Measurements from ENCODE around the gene RGMA. TPM values are rescaled to one million over a fixed set of nuclear protein-coding genes. Genes with fewer than 3 reads are reported as not detected.

Gene RGMA
- total RNA-seq, 1 experiment from 2014 or later: 41.4 TPM

DNA sequence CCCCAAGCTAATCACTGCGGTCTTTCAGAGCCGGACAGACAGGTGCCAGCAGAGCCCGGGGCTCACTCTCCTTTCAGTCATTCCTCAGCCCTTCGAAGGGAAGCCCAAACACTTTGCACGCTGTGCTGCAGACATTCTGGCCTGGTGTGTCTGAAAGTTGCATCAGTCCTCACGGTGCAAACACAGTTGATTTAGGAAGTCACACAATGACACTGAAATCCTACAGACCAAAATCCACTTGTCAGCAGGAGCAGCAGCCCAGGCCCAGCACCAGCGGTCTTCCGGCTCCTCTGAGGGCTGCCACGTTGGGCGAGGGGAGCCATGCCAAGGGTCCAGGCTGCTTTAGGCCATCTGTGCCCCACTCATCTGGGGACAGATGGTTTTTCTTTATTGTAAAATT, 61.6 kb downstream of the RGMA start:
- no peaks in the 10 kb centered on the region for H4K20me1 ChIP-seq (ENCODE audit: control insufficient read depth, insufficient read depth, insufficient read length)
- no peak overlapping the region; a peak in 1 of 7 replicates for H3K27ac Mint-ChIP-seq

More for the DNA sequence above, 61.6 kb downstream of the RGMA start:
- no peak overlapping the region for H2BK120ac ChIP-seq (ENCODE audit: low read depth, low read length, poor library complexity, severe bottlenecking)
- H3K4me3 Mint-ChIP-seq: no peak overlapping the region
- DNase-seq: no peak
- no peak overlapping the region for H3K4me2 ChIP-seq (ENCODE audit: insufficient read depth, insufficient read length, low read length)
- H3K79me2 ChIP-seq (ENCODE audit: insufficient read depth, low read length): no peaks in the 10 kb centered on the region
- no peaks in the 10 kb centered on the region for H3K9me3 Mint-ChIP-seq
- no peaks in the 10 kb centered on the region for H3K23me2 ChIP-seq (ENCODE audit: insufficient read length, low read depth, low read length, poor library complexity, severe bottlenecking)
- peaks cover 4% of the 10 kb centered on the region for H3K27me3 Mint-ChIP-seq (ENCODE audit: low read depth)
- H3K9me3 ChIP-seq (ENCODE audit: control insufficient read depth, low read depth, low read length): no peaks in the 10 kb centered on the region
- no peak overlapping the region for H3K9ac ChIP-seq (ENCODE audit: extremely low read depth, insufficient read length, low read length)
- H2AFZ ChIP-seq (ENCODE audit: low read length): no peak overlapping the region
- no peak overlapping the region for H3T11ph ChIP-seq (ENCODE audit: low read length)
- H3K23ac ChIP-seq (ENCODE audit: insufficient read length, low read depth, low read length): no peak overlapping the region
- H4K8ac ChIP-seq (replicated peaks; ENCODE audit: insufficient read length, low read depth, low read length): no peak overlapping the region
- H3K4ac ChIP-seq (ENCODE audit: low read depth, low read length): no peak overlapping the region
- no peak overlapping the region for H2BK12ac ChIP-seq (ENCODE audit: insufficient read length, low read depth, low read length)
- H2AK5ac ChIP-seq (ENCODE audit: insufficient read length, low read length): no peak overlapping the region
- H3K56ac ChIP-seq (ENCODE audit: insufficient read length, low read depth, low read length): no peak overlapping the region
- H3K79me1 ChIP-seq (ENCODE audit: insufficient read depth, low read depth, low read length, poor library complexity, severe bottlenecking): no peaks in the 10 kb centered on the region
- H3K14ac ChIP-seq (ENCODE audit: insufficient read depth, low read length): no peak overlapping the region
- H2BK5ac ChIP-seq (ENCODE audit: insufficient read length, low read length): no peak overlapping the region
- H3K4me1 Mint-ChIP-seq: peaks cover 20 to 27% of the 10 kb centered on the region in 2 experiments
- no peak overlapping the region for H4K91ac ChIP-seq (ENCODE audit: insufficient read length, low read depth, low read length)
- no peaks in the 10 kb centered on the region for H3K27me3 ChIP-seq (ENCODE audit: insufficient read depth, low read length)
- H2BK20ac ChIP-seq (ENCODE audit: low read depth, low read length, poor library complexity, severe bottlenecking): no peak overlapping the region
- no peak overlapping the region for H3K18ac ChIP-seq (ENCODE audit: insufficient read length, low read depth, low read length)
- TF ChIP-seq, protein P1, sequence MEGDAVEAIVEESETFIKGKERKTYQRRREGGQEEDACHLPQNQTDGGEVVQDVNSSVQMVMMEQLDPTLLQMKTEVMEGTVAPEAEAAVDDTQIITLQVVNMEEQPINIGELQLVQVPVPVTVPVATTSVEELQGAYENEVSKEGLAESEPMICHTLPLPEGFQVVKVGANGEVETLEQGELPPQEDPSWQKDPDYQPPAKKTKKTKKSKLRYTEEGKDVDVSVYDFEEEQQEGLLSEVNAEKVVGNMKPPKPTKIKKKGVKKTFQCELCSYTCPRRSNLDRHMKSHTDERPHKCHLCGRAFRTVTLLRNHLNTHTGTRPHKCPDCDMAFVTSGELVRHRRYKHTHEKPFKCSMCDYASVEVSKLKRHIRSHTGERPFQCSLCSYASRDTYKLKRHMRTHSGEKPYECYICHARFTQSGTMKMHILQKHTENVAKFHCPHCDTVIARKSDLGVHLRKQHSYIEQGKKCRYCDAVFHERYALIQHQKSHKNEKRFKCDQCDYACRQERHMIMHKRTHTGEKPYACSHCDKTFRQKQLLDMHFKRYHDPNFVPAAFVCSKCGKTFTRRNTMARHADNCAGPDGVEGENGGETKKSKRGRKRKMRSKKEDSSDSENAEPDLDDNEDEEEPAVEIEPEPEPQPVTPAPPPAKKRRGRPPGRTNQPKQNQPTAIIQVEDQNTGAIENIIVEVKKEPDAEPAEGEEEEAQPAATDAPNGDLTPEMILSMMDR (conservative IDR thresholded peaks at IDR 0.05): no peak
- H3K4me1 ChIP-seq (ENCODE audit: insufficient read depth, low read length): no peaks in the 10 kb centered on the region
- peaks cover 31 to 50% (median 44%) of the 10 kb centered on the region in 3 experiments for H3K36me3 Mint-ChIP-seq (ENCODE audit: insufficient read depth in 1 of 3, low read depth in 3 of 3)
- no peak overlapping the region for H4K5ac ChIP-seq (ENCODE audit: insufficient read length, low read depth, low read length)
- no CpG with 5 or more reads among the region's 10 CpGs for WGBS (ENCODE audit: extremely low coverage, insufficient read length, low lambda C conversion rate)
- no peak overlapping the region for H3K27ac ChIP-seq (ENCODE audit: insufficient read length, low read depth, low read length)
- no peak overlapping the region for H2BK15ac ChIP-seq (ENCODE audit: low read depth, low read length)

Measured in H9 (cell line).